Stimulated activated CD8-positive, alpha-beta memory T cell treated with anti-CD3 and anti-CD28 coated beads, Interleukin-7, amount 100 ng/mL, for 1 hour (primary cell): ENCODE results near the gene SPTBN1.
"Not testable (repeated sequence)": the region's sequence is repeated elsewhere in the genome, so short reads cannot be mapped to it uniquely, and the experiment has no call there.

Experiments used
- DNase-seq, 2 donors: peaks; one replicate each; pipeline ENCODE4 v3.0.0-alpha.2; 2020; ENCODE audit warnings: low read depth in 2 of 2

SPTBN1 gene

GRCh38 chr2:54470266-54470938, 14.3 kb downstream of the SPTBN1 start:
- no peak for DNase-seq

- no peak for DNase-seq
Observed at GRCh38 chr2:54471221-54471711, 15.1 kb downstream of the SPTBN1 start.

- no peak for DNase-seq
Observed at GRCh38 chr2:54473851-54474250, 17.7 kb downstream of the SPTBN1 start.

- no peak for DNase-seq
Observed at GRCh38 chr2:54475285-54475684, 19.2 kb downstream of the SPTBN1 start.

- no peak for DNase-seq
Observed at GRCh38 chr2:54475919-54476318, 19.8 kb downstream of the SPTBN1 start.

GRCh38 chr2:54476852-54477251, 20.7 kb downstream of the SPTBN1 start:
- DNase-seq: no peak

GRCh38 chr2:54477896-54478295, 21.8 kb downstream of the SPTBN1 start:
- no peak for DNase-seq

GRCh38 chr2:54478899-54479298, 22.8 kb downstream of the SPTBN1 start:
- no peak for DNase-seq

- no peak for DNase-seq
Observed at GRCh38 chr2:54479424-54479823, 23.3 kb downstream of the SPTBN1 start.

GRCh38 chr2:54480025-54480424, 23.9 kb downstream of the SPTBN1 start:
- no peak for DNase-seq

GRCh38 chr2:54481686-54482085, 25.6 kb downstream of the SPTBN1 start:
- DNase-seq: no peak

- DNase-seq: no peak
Observed at GRCh38 chr2:54482715-54483114, 26.6 kb downstream of the SPTBN1 start.

GRCh38 chr2:54483426-54483825, 27.3 kb downstream of the SPTBN1 start:
- DNase-seq: no peak

- DNase-seq: not testable (repeated sequence)
Observed at GRCh38 chr2:54485756-54486155, 29.6 kb downstream of the SPTBN1 start.

GRCh38 chr2:54486766-54487165, 30.6 kb downstream of the SPTBN1 start:
- no peak for DNase-seq

GRCh38 chr2:54490863-54491262, 34.7 kb downstream of the SPTBN1 start:
- no peak for DNase-seq

- DNase-seq: no peak
Observed at GRCh38 chr2:54492335-54492734, 36.2 kb downstream of the SPTBN1 start.

- no peak for DNase-seq
Observed at GRCh38 chr2:54494087-54494486, 38.0 kb downstream of the SPTBN1 start.

GRCh38 chr2:54496920-54497319, 40.8 kb downstream of the SPTBN1 start:
- no peak for DNase-seq

- no peak for DNase-seq
Observed at GRCh38 chr2:54497763-54498680, 41.9 kb downstream of the SPTBN1 start.

GRCh38 chr2:54499661-54500060, 43.5 kb downstream of the SPTBN1 start:
- no peak for DNase-seq

GRCh38 chr2:54500404-54501205, 44.5 kb downstream of the SPTBN1 start:
- DNase-seq: no peak
